Measurements from ENCODE around the gene GADL1. TPM values are rescaled to one million over a fixed set of nuclear protein-coding genes. Genes with fewer than 3 reads are reported as not detected.

Gene GADL1
- total and polyA plus RNA-seq, 9 donors = 0.01 to 13.3 (median 0.23) TPM; not detected in 3

DNA sequence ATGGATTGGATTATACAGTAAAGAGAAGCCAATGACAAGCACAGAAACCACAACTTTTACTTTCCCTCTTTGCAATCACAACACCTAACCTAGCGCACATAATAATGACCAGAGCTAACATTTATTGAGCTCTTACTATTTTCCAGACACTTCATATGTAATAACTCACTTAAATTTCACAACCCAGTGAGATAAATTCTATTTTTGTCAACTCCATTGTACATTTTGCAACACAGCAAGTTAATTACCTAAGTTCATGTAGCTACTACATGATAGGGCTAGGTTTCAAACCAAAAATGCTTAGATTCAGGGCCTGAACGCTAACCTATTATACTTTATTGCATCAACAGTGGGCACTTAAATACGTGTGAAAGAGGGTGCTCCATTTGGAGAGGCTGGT is 89.5 kb downstream of the GADL1 start:
- intact Hi-C loops (cut with DNase I) = no loop called here
- Histone ChIP-seq H3K36me3 (no peaks in the 10 kb centered on the region), H3K27ac (no peak overlapping the region), H3K9me3 (no peaks in the 10 kb centered on the region), H3K27me3 (no peaks in the 10 kb centered on the region), H3K4me1 (ENCODE audit: insufficient read depth) (no peaks in the 10 kb centered on the region), H3K4me3 (no peak overlapping the region)
- DNase-seq = no peak
- TF ChIP-seq EP300 (IDR thresholded peaks at IDR 0.05) (no peak), POLR2A (IDR thresholded peaks at IDR 0.05) (no peak)
- TF ChIP-seq, protein P1, sequence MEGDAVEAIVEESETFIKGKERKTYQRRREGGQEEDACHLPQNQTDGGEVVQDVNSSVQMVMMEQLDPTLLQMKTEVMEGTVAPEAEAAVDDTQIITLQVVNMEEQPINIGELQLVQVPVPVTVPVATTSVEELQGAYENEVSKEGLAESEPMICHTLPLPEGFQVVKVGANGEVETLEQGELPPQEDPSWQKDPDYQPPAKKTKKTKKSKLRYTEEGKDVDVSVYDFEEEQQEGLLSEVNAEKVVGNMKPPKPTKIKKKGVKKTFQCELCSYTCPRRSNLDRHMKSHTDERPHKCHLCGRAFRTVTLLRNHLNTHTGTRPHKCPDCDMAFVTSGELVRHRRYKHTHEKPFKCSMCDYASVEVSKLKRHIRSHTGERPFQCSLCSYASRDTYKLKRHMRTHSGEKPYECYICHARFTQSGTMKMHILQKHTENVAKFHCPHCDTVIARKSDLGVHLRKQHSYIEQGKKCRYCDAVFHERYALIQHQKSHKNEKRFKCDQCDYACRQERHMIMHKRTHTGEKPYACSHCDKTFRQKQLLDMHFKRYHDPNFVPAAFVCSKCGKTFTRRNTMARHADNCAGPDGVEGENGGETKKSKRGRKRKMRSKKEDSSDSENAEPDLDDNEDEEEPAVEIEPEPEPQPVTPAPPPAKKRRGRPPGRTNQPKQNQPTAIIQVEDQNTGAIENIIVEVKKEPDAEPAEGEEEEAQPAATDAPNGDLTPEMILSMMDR (IDR thresholded peaks at IDR 0.05) = no peak
- WGBS, 3 donors = 86 to 88% (median 87%) methylated on average over 3 of the region's 3 CpGs

DNA sequence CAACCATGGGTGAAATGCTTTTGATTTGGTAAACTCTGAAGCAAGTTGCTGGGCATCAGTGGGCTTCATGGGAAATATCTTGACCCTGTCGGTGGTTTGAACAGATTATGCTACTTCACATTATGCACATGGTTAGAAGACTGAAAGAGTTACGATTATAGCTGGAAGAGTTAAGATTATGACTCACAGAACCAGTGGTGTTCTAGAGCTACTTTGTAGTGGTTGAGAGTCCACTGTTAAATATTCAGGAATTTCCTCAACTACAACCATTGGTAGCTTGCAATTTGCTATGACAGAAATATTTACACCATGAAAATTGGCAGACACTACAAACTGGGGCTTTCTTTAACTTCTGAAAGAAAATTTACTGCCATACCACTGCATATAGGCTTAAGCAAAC is 99.3 kb downstream of the GADL1 start:
- no peak overlapping the region for H3K4me3 ChIP-seq
- intact Hi-C loops (cut with DNase I) = no loop called here
- no peak for TF ChIP-seq POLR2A (IDR thresholded peaks at IDR 0.05)
- TF ChIP-seq, protein P1 (IDR thresholded peaks at IDR 0.05) = no peak
- TF ChIP-seq EP300 (IDR thresholded peaks at IDR 0.05) = no peak
- 52 to 90% (median 60%) methylated on average over 2 of the region's 2 CpGs for WGBS, 3 donors
- H3K36me3 ChIP-seq = no peaks in the 10 kb centered on the region
- H3K27ac ChIP-seq = no peak overlapping the region
- no peak for DNase-seq
- H3K9me3 ChIP-seq = no peaks in the 10 kb centered on the region
- H3K27me3 ChIP-seq = no peaks in the 10 kb centered on the region
- H3K4me1 ChIP-seq (ENCODE audit: insufficient read depth) = no peaks in the 10 kb centered on the region

DNA sequence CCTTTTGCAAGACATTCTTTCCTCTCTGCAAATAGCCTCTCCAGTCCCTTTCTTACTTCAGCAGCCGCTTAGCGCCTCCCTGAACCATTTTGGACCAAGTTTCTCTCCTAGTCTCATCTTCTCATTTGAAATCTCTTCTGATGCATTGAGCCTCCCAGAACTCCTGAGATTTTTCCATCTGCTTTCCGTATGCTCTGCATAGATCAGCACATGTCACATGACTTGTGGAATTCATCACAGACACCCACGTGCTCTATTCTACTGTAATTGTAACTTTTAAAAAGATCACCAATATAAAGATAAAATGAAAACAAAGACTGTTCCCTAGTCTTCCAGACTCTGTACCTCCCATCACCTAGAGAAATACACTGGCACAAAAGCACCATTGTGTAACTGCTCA is 100.7 kb downstream of the GADL1 start:
- Histone ChIP-seq H3K4me1 (ENCODE audit: insufficient read depth) (no peaks in the 10 kb centered on the region), H3K9me3 (no peaks in the 10 kb centered on the region), H3K27me3 (no peaks in the 10 kb centered on the region), H3K4me3 (no peak overlapping the region), H3K27ac (no peak overlapping the region), H3K36me3 (no peaks in the 10 kb centered on the region)
- intact Hi-C loops (cut with DNase I) = no loop called here
- WGBS, 3 donors = 61 to 64% (median 63%) methylated on average over 4 of the region's 4 CpGs
- no peak for DNase-seq
- TF ChIP-seq EP300 (IDR thresholded peaks at IDR 0.05) (no peak), POLR2A (IDR thresholded peaks at IDR 0.05) (no peak)
- TF ChIP-seq, protein P1 (IDR thresholded peaks at IDR 0.05) = no peak

DNA sequence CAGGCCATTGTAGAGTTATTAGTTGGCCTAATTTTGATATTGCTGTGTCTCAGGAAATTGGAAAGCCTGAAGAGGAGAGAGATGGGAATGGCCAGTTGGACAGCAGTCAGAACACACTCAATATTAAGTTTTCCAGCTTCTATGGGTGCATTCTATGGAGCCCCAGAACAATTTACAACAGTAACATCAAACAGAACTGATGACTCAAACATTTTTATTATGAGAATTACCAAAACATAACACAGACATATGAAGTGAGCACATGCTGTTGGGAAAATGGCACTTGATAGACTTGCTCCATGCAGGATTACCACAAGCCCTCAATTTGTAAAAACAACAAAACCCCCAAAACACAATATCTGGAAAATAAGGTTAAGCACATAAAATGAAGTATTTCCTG is 104.3 kb downstream of the GADL1 start:
- no peak for DNase-seq
- no peak overlapping the region for H3K27ac ChIP-seq
- no peaks in the 10 kb centered on the region for H3K9me3 ChIP-seq
- H3K27me3 ChIP-seq = no peaks in the 10 kb centered on the region
- no peaks in the 10 kb centered on the region for H3K4me1 ChIP-seq (ENCODE audit: insufficient read depth)
- intact Hi-C loops (cut with DNase I) = no loop called here
- H3K4me3 ChIP-seq = no peak overlapping the region
- TF ChIP-seq, protein P1 (IDR thresholded peaks at IDR 0.05) = no peak
- TF ChIP-seq EP300 (IDR thresholded peaks at IDR 0.05) (no peak), POLR2A (IDR thresholded peaks at IDR 0.05) (no peak)
- no peaks in the 10 kb centered on the region for H3K36me3 ChIP-seq

DNA sequence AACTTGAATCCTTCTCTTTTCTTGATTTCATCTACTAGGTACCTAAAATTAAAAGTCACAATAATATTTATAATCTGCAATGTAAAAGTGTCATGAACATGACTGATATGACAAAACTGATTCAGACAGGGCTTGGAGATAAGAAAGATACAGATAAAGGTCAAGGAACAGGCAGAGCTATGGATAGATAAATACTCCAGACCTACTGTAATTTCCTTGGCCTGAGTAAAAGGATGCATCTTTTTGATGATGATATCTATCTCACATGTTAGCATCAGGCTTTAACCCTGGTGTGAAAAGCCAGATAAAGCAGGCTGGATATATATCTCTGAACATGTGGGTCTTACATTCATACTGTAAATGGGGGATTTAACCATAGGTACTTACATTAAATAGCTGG is 108.1 kb downstream of the GADL1 start:
- TF ChIP-seq, protein P1 (IDR thresholded peaks at IDR 0.05) = no peak
- no peak for TF ChIP-seq POLR2A (IDR thresholded peaks at IDR 0.05)
- TF ChIP-seq EP300 (IDR thresholded peaks at IDR 0.05) = no peak
- Histone ChIP-seq H3K36me3 (no peaks in the 10 kb centered on the region), H3K4me1 (ENCODE audit: insufficient read depth) (no peaks in the 10 kb centered on the region), H3K27me3 (no peaks in the 10 kb centered on the region), H3K4me3 (no peak overlapping the region), H3K27ac (no peak overlapping the region), H3K9me3 (no peaks in the 10 kb centered on the region)
- no peak for DNase-seq
- intact Hi-C loops (cut with DNase I) = no loop called here
